Neural progenitor cell (in vitro differentiated cells): ENCODE data around the gene GYS2. TPM values are rescaled to one million over a fixed set of nuclear protein-coding genes. Genes with fewer than 3 reads are reported as not detected.

Experiments used
- DNase-seq: peaks from one replicate; pipeline ENCODE4 v3.0.0-alpha.2; 2016; ENCODE audit warnings: low spot score
- H2AFZ ChIP-seq: fragments of 200-600 bp; sonication (generic); replicated peaks from 2 replicates; pipeline ENCODE4 v1.6.1; 2016; ENCODE audit warnings: antibody characterized with exemption
- H3F3A ChIP-seq: fragments of 200-600 bp; sonication (generic); 2 replicates; pipeline ENCODE4 v1.6.1; 2016; ENCODE audit warnings: antibody characterized with exemption, low read depth
- H3K27ac ChIP-seq: fragments of 200-600 bp; sonication (generic); 2 replicates; pipeline ENCODE4 v1.5.1; 2016; ENCODE audit warnings: mild to moderate bottlenecking
- H3K27me3 ChIP-seq: fragments of 200-600 bp; sonication (generic); 2 replicates; pipeline ENCODE4 v1.6.1; 2016; ENCODE audit warnings: mild to moderate bottlenecking, moderate library complexity
- H3K36me3 ChIP-seq: fragments of 200-600 bp; sonication (generic); 2 replicates; pipeline ENCODE4 v1.5.1; 2016
- H3K4me1 ChIP-seq: fragments of 200-600 bp; sonication (generic); 2 replicates; pipeline ENCODE4 v1.6.1; 2016; ENCODE audit warnings: mixed run types
- H3K4me2 ChIP-seq: fragments of 200-600 bp; sonication (generic); 2 replicates; pipeline ENCODE4 v1.6.1; 2016
- H3K4me3 ChIP-seq: fragments of 200-600 bp; sonication (generic); 2 replicates; pipeline ENCODE4 v1.5.1; 2016
- H3K79me2 ChIP-seq: fragments of 200-600 bp; sonication (generic); 2 replicates; pipeline ENCODE4 v1.6.1; 2016; ENCODE audit warnings: low read depth
- H3K9ac ChIP-seq: fragments of 200-600 bp; sonication (generic); 2 replicates; pipeline ENCODE4 v1.6.1; 2016
- H3K9me3 ChIP-seq: fragments of 200-600 bp; sonication (generic); 2 replicates; pipeline ENCODE4 v1.5.1; 2016; ENCODE audit warnings: low read depth
- H4K20me1 ChIP-seq: fragments of 200-600 bp; sonication (generic); 2 replicates; pipeline ENCODE4 v1.6.1; 2016; ENCODE audit warnings: low read depth
- H3K27ac Mint-ChIP-seq: 3 replicates; pipeline ENCODE4 v1.8.0; 2021; ENCODE audit warnings: mixed read lengths
- H3K27me3 Mint-ChIP-seq: 2 replicates; pipeline ENCODE4 v1.8.0; 2022; ENCODE audit warnings: low read depth, mild to moderate bottlenecking, inconsistent platforms, moderate library complexity, mixed read lengths; ENCODE audit not compliant: insufficient read depth
- H3K36me3 Mint-ChIP-seq: 3 replicates; pipeline ENCODE4 v1.8.0; 2021; ENCODE audit warnings: mixed read lengths
- H3K4me1 Mint-ChIP-seq: 3 replicates; pipeline ENCODE4 v1.8.0; 2021; ENCODE audit warnings: mixed read lengths
- H3K4me3 Mint-ChIP-seq: 3 replicates; pipeline ENCODE4 v1.8.0; 2021; ENCODE audit warnings: mild to moderate bottlenecking, moderate library complexity, mixed read lengths
- H3K9me3 Mint-ChIP-seq: 3 replicates; pipeline ENCODE4 v1.8.0; 2020; ENCODE audit warnings: mixed read lengths
- CTCF ChIP-seq: fragments of 200-600 bp; sonication (generic); IDR thresholded peaks from 2 replicates; pipeline ENCODE4 v1.5.1; 2017; ENCODE audit warnings: antibody characterized with exemption, mild to moderate bottlenecking
- EZH2 ChIP-seq: fragments of 200-600 bp; sonication (generic); IDR thresholded peaks from 2 replicates; pipeline ENCODE4 v1.6.1; 2017; ENCODE audit warnings: antibody characterized with exemption, mild to moderate bottlenecking, moderate library complexity
- EZH2phosphoT487 ChIP-seq: fragments of 200-600 bp; sonication (generic); IDR thresholded peaks from 2 replicates; pipeline ENCODE4 v1.6.1; 2017; ENCODE audit warnings: antibody characterized with exemption
- total RNA-seq: library from RNA; depleted of rRNA; stranded (reverse); fragments of >200 nt; gene quantifications from 2 replicates; pipeline ENCODE4 v1.2.3, GENCODE V29; 2015; ENCODE audit warnings: low replicate concordance

GYS2 gene
- total RNA-seq, 1 donor from 2014 or later = not detected

- H3K9ac ChIP-seq = no peak overlapping the region
- no peaks in the 10 kb centered on the region for H3F3A ChIP-seq
- H3K27ac ChIP-seq = no peak overlapping the region
- Mint-ChIP-seq H3K27me3 (peaks cover 2% of the 10 kb centered on the region), H3K9me3 (no peaks in the 10 kb centered on the region), H3K4me1 (no peaks in the 10 kb centered on the region), H3K27ac (no peak overlapping the region), H3K4me3 (no peak overlapping the region), H3K36me3 (no peaks in the 10 kb centered on the region)
- DNase-seq = no peak
- no peaks in the 10 kb centered on the region for H4K20me1 ChIP-seq
- H2AFZ ChIP-seq = no peak overlapping the region
- TF ChIP-seq EZH2phosphoT487 = no peak
- no peak for TF ChIP-seq CTCF
- no peak for TF ChIP-seq EZH2
- H3K4me2 ChIP-seq = no peak overlapping the region
- H3K36me3 ChIP-seq = no peaks in the 10 kb centered on the region
- H3K9me3 ChIP-seq = no peaks in the 10 kb centered on the region
- no peaks in the 10 kb centered on the region for H3K27me3 ChIP-seq
- no peak overlapping the region for H3K4me3 ChIP-seq
- H3K4me1 ChIP-seq = no peaks in the 10 kb centered on the region
- H3K79me2 ChIP-seq = no peaks in the 10 kb centered on the region
Measured at GRCh38 chr12:21539797-21540196, 64.8 kb downstream of the GYS2 start.

GRCh38 chr12:21538061-21538653, 66.5 kb downstream of the GYS2 start:
- no peak for DNase-seq
- TF ChIP-seq EZH2phosphoT487 (no peak), CTCF (no peak), EZH2 (no peak)
- Histone ChIP-seq H3K27me3 (no peaks in the 10 kb centered on the region), H2AFZ (no peak overlapping the region), H4K20me1 (no peaks in the 10 kb centered on the region), H3K9me3 (no peaks in the 10 kb centered on the region), H3K4me3 (no peak overlapping the region), H3K36me3 (no peaks in the 10 kb centered on the region), H3K4me2 (no peak overlapping the region), H3K27ac (no peak overlapping the region), H3K4me1 (no peaks in the 10 kb centered on the region), H3K79me2 (no peaks in the 10 kb centered on the region), H3F3A (no peaks in the 10 kb centered on the region), H3K9ac (no peak overlapping the region)
- H3K4me3 Mint-ChIP-seq = no peak overlapping the region
- H3K9me3 Mint-ChIP-seq = no peaks in the 10 kb centered on the region
- no peaks in the 10 kb centered on the region for H3K4me1 Mint-ChIP-seq
- no peak overlapping the region for H3K27ac Mint-ChIP-seq
- peaks cover 4% of the 10 kb centered on the region for H3K27me3 Mint-ChIP-seq
- no peaks in the 10 kb centered on the region for H3K36me3 Mint-ChIP-seq

GRCh38 chr12:21529456-21529855, 75.2 kb downstream of the GYS2 start:
- Histone ChIP-seq H3K79me2 (no peaks in the 10 kb centered on the region), H2AFZ (no peak overlapping the region), H3K4me1 (peaks cover 3% of the 10 kb centered on the region), H3K36me3 (no peaks in the 10 kb centered on the region), H3K4me3 (no peak overlapping the region), H3K9me3 (no peaks in the 10 kb centered on the region), H4K20me1 (no peaks in the 10 kb centered on the region), H3K9ac (no peak overlapping the region), H3F3A (peaks cover 6% of the 10 kb centered on the region), H3K27me3 (peaks cover 75% of the 10 kb centered on the region), H3K4me2 (no peak overlapping the region), H3K27ac (no peak overlapping the region)
- H3K9me3 Mint-ChIP-seq = no peaks in the 10 kb centered on the region
- no peak for DNase-seq
- H3K27me3 Mint-ChIP-seq = peaks cover 6% of the 10 kb centered on the region
- H3K4me1 Mint-ChIP-seq = peaks cover 5% of the 10 kb centered on the region
- H3K27ac Mint-ChIP-seq = no peak overlapping the region
- no peak overlapping the region for H3K4me3 Mint-ChIP-seq
- no peak for TF ChIP-seq EZH2phosphoT487
- TF ChIP-seq EZH2 = no peak
- no peak for TF ChIP-seq CTCF
- no peaks in the 10 kb centered on the region for H3K36me3 Mint-ChIP-seq
